Stimulated activated CD4-positive, alpha-beta T cell treated with anti-CD3 and anti-CD28 coated beads, TNF-alpha, amount 100 ng/mL, for 48 hours (primary cell): ENCODE results near the gene PAX7.

Source experiments
- DNase-seq, 3 donors: peaks; one replicate each; pipeline ENCODE4 v3.0.0-alpha.2; 2020; ENCODE audit warnings: low read depth in 3 of 3

Gene PAX7

DNA sequence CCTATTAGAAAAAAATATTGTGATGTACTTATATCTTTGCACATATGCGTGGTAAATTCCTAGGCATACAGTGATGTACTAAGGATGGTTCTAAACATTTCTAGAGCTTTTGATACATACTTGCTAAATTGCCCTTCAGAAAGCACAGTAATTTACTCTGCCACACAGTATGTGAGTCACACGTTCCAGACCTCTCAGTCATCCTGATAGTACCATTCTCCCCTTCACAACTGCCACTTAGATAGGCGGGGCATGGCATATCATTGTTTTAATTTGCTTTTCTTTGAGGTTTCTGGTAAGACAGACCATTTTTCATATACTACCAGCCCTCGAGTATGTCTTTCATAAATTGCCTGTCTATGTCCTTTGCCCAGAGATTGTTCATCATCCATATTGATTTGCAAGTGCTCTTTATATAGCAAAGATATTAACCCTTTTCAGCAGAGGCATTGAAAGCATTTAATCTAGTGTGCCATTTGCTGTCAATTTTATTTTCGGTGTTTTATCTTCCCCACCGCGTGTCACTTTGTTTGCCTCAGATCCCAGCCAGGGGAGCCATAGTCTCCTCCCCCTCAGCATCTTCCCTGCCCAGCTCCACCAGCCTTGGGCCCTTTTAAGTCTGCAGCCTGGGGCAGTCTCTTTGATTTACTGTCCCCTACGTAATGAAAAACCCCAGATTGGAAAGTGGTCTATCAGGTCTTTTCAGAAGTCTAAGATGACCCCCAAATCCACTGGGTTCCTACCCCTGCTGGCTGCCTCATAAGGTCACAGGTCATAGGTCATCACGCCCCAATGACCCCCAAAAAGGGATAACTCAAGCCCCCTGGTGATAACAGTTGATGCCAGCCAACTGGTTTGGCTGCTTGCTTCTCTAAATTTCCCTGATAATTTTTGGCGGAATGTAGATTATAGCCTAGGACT, 11.8 kb upstream of the PAX7 start:
- no peak for DNase-seq

- DNase-seq = no peak
Observed at GRCh38 chr1:18619467-18619835, 11.2 kb upstream of the PAX7 start.

- DNase-seq = no peak
Observed at GRCh38 chr1:18628511-18628910, 2.1 kb upstream of the PAX7 start.

DNA sequence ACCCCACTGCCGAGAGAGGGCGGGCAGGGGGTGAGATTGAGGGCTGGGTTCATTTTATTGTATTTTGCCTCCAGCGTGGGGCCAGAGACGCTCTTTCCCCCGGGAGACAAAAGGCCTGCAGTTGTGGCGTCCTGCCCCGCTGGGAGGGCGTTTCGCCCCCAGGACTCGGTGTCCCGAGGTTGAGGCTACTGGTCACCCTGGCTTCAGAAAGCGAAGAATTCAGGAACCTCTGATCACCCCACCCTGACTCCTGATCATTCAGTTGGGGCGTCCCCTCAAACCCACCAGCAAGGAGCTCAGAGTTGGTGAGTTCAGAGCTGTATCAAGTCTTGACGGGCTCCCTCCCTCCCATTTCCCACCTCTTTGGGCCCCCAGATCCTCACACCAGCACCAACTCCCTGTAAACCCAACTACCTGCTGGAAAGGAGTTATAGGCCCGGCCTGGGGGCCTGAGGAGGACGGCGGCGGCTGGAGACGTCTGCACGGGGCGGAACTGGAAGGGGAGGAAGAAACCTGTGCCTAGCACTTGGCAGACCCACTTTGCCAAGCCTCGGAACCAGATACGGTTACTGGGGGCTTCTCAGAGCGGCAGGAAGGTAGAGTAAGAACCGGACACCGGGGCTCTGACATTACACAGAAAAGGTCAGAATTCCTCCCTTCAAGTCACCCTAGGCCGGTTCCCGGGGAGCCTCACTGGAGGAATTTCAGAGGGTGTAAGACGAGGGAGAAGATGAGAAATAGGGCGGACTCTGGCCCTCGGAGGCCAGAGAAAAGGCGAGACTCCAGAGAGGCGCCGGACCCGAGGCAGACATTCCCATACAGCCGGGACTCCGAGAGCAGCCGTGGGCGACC, 761 bp upstream of the PAX7 start:
- DNase-seq = no peak

- DNase-seq = no peak
Observed at GRCh38 chr1:18631496-18632217, 1.0 kb downstream of the PAX7 start.

GRCh38 chr1:18632218-18632588, 1.6 kb downstream of the PAX7 start:
- no peak for DNase-seq

GRCh38 chr1:18632783-18633421, 2.3 kb downstream of the PAX7 start:
- no peak for DNase-seq

DNA sequence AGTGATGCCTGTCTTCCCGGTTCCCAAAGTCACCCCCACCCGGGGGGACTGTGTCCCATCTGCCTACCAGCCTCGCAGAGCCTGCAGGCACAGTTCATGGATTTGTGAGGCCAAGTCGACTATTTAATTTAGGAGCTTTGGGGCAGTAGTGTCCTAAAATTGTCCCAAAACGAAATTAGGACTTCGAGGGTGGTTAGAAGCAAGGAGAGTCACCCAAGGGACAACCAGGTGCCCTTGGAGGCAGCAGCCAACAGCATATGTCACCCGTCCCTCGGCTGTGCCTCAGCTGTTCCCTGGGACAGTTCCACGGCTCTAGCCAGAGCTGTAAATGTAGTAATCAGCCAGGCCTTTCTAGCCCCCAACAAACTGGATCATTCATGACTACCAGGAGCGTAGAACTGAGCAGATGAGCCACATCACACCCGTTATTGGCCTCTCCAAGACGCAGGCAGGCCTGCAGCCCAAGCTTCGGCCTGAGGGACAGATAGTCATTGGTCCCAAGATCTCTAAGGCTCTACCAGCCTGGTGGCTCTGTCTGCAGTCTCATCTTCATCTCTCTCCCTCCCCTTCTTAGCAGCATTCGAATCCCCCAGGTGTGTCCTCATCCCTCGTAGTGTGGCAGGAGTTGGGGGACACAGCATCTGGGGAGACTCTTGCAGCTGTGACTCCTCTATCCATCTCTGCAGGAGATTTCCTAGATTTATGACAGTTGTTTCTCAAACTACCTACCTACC, 2.9 kb downstream of the PAX7 start:
- no peak for DNase-seq

GRCh38 chr1:18634276-18634675, 3.6 kb downstream of the PAX7 start:
- DNase-seq = no peak

DNA sequence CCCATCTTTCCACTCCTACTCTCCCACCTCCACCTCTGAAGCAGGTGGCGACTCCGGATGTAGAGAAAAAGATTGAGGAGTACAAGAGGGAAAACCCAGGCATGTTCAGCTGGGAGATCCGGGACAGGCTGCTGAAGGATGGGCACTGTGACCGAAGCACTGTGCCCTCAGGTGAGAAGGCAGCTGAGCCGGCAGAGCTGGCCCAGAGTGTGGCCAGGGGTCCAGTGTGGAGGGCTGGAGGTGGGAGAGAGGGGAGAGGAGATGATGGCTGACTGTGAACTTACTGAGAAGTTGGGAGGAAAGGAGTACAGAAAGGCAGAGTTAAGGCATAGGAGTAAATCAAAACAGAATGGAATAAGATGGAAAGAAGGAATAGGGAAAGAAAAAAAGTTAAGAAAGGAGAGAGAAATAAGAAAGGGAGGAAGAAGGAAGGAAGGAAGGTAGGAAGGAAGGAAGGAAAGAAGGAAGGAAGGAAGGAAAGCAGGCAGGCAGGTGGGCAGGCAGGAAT, 4.5 kb downstream of the PAX7 start:
- no peak for DNase-seq

- DNase-seq = no peak
Observed at GRCh38 chr1:18635891-18636595, 5.4 kb downstream of the PAX7 start.

DNA sequence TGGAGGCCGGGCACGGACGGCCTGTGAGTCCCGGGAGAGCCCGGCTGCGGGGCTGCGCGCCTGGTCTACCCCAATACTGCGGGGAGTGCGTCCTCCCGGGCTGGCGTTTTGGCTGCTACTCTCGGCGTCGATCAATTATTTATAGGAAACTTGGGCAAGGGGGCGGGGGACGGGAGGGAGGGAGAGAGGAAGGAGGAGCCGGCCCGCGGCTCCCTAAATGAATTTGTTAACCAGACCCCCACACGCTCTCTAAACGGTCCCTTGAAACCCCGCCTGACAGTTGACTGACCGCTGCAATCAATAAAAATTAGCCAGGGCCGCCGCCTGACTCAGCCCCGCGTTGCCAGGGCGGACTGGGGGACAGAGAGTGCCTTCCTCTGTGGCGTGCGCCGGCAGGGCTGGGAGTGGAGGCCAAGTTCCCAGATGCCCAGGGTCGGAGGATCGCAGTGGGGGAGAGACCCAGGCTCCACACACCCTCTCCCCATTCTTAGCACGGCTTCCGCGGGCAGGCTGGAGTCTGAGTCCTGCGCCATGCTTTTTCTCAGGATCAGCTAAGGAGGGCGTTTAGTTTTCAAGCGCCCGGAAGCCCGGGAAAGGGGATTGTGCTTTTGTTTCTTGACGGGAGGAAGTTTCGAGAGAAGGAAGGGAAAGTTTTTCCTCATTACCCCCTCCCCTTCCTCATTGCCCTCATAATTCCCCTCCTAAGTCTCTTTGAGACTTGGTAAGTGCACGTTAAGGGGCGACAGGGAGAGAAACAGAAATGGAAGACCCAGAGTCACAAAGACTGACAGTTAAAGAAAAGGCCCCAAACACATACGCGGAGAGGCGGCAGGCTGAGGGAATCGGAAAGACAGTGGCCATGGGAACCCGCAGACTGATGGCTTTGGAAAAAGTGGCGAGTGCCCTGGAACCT, 6.2 kb downstream of the PAX7 start:
- no peak for DNase-seq

DNA sequence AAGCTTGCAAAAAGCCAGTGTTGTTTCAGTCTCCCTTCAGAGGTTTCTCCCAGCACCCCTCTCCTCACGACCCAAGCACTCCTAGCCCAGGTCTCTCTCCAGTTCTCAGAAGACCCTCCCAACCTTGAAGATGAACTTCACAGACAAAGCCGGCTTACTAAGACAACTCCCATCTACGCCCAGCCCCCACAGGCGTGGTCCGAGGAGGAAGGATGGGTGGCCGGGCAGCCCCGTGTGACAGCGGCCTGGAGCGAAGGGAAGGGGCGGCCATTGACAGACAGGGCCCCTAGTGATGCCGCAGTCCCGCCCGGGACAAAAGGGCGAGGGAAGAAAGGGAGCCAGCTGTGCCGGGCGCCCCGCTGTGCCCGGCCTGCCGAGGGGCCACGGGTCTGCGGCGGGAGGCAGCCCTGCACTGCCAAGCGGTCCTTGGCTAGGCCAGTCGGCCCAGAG, 6.9 kb downstream of the PAX7 start:
- DNase-seq = no peak

GRCh38 chr1:18637962-18638834, 7.6 kb downstream of the PAX7 start:
- no peak for DNase-seq

GRCh38 chr1:18638835-18639364, 8.3 kb downstream of the PAX7 start:
- DNase-seq = no peak

GRCh38 chr1:18639368-18640055, 8.9 kb downstream of the PAX7 start:
- no peak for DNase-seq
